Measurements from ENCODE around the gene ENO4.

DNA sequence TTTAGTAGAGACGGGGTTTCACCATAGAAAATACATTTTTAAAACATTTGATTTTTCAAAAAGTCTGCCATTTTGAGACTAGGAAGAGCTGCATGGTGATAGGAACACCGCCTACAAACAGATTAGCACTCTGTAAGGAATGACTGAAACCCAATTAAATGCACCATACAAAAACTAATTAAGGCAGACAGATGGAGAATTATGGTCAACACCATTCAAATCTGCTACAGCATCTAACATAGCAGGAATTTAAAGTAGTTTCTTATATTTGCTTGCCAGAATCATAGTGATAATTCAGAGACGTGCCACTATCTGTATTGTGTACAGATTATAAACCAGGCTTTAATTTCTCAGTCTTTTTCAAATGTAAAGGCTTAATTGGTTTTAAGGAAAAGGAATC, 68.2 kb downstream of the ENO4 start:
- TF ChIP-seq ARNT (IDR thresholded peaks at IDR 0.05) (no peak), BHLHE40 (IDR thresholded peaks at IDR 0.05; ENCODE audit: borderline replicate concordance) (no peak), FOXA1 (IDR thresholded peaks at IDR 0.05) (no peak), SP1 (IDR thresholded peaks at IDR 0.05) (no peak), FOXM1 (IDR thresholded peaks at IDR 0.05; ENCODE audit: borderline replicate concordance) (no peak), ELF4 (IDR thresholded peaks at IDR 0.05) (no peak), FOXK2 (IDR thresholded peaks at IDR 0.05) (no peak), SUZ12 (IDR thresholded peaks at IDR 0.05) (no peak), ZNF384 (IDR thresholded peaks at IDR 0.05) (no peak), HDGF (IDR thresholded peaks at IDR 0.05; ENCODE audit: borderline replicate concordance) (no peak), CTBP1 (IDR thresholded peaks at IDR 0.05; ENCODE audit: borderline replicate concordance) (no peak), NFRKB (IDR thresholded peaks at IDR 0.05) (no peak), L3MBTL2 (conservative IDR thresholded peaks at IDR 0.05) (no peak)
